ENCODE data around the gene TIFAB.

DNA sequence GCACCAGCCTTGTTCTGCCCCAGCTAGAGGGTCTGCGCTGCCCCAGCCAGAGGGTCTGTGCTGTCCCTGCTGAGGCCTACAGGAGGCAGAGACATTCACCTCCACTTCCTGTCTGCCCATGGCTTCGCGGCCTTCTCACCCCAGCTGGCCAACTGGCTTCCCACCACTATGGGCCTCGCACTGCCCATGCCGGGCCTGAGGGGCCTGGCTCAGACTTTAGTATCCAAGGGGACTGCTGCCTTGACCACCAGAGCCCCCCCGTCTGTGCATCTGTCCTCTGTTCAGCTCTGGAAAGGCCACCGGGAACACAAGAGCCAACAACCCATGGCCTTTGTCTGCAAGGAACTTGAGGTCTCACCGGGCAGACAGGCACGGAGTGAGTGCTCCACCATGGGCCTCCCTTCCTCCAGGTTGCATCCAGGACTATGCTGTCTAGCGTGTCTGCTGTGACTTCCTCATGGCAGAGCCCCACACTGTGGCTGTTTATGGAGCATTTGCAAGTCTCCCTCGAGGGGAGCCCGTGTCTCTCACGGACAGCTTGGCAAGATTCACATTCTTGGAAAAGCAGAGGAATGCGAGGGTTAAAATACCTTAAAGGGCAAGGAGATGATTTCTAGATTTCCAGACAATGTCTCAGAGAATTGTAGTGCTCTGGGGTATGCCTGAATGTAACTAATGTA lies 6.7 kb downstream of the TIFAB start:
- TF ChIP-seq, protein P1, sequence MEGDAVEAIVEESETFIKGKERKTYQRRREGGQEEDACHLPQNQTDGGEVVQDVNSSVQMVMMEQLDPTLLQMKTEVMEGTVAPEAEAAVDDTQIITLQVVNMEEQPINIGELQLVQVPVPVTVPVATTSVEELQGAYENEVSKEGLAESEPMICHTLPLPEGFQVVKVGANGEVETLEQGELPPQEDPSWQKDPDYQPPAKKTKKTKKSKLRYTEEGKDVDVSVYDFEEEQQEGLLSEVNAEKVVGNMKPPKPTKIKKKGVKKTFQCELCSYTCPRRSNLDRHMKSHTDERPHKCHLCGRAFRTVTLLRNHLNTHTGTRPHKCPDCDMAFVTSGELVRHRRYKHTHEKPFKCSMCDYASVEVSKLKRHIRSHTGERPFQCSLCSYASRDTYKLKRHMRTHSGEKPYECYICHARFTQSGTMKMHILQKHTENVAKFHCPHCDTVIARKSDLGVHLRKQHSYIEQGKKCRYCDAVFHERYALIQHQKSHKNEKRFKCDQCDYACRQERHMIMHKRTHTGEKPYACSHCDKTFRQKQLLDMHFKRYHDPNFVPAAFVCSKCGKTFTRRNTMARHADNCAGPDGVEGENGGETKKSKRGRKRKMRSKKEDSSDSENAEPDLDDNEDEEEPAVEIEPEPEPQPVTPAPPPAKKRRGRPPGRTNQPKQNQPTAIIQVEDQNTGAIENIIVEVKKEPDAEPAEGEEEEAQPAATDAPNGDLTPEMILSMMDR (IDR thresholded peaks at IDR 0.05; ENCODE audit: low read depth, low read length, poor library complexity, severe bottlenecking) = no peak
- TF ChIP-seq EZH2phosphoT487 (IDR thresholded peaks at IDR 0.05; ENCODE audit: borderline replicate concordance, low read length) = no peak
